NCI-H345 (cell line): ENCODE results near the gene STRADB.
"Not testable (repeated sequence)": the region's sequence is repeated elsewhere in the genome, so short reads cannot be mapped to it uniquely, and the experiment has no call there.

ENCODE experiments used
- DNase-seq: peaks from one replicate; lab custom pipeline; 2025; lab: John Stamatoyannopoulos, UW

The STRADB gene

GRCh38 chr2:201467666-201468065, 16.1 kb downstream of the STRADB start:
- no peak for DNase-seq

GRCh38 chr2:201470821-201471731, 19.5 kb downstream of the STRADB start:
- DNase-seq, result no peak

- DNase-seq, result no peak
Observed at GRCh38 chr2:201471732-201472393, 20.3 kb downstream of the STRADB start.

DNA sequence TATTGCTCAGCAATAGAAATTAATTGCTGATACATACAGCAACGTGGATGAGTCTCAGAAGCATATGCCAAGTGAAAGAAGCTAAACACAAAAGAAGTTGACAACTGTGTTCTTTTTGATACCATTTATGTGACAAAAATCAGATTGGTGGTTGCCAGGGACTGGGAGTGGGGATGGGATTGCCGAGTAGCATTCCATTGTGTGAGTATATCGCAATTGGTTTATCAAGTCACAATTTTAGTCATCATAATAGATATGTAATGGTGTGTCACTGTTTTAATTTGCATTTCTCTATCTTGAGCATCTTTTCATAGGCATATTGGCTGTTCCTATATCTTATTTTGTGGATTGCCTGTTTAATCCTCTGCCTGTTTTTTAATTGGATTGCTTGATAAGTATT, 20.9 kb downstream of the STRADB start:
- DNase-seq, result no peak

DNA sequence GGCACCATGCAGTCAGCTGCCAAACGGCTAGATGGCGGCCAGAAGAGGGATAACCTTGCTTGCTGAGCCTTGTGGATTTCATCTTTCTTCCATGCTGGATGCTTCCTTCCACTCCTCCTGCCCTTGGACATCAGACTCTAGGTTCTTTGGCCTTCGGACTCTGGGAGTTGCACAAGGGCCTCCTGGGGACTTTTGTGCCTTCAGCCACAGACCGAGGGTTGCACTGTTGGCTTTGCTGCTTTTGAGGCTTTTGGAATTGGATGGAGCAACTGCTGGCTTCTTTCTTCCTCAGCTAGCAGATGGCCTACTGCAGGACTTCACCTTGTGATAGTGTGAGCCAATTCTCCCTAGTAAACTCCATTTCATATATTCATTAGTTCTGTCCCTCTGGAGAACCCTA, 31.0 kb downstream of the STRADB start:
- no peak for DNase-seq

GRCh38 chr2:201483342-201483741, 31.8 kb downstream of the STRADB start:
- DNase-seq, result no peak

- not testable (repeated sequence) for DNase-seq
Observed at GRCh38 chr2:201483758-201484157, 32.2 kb downstream of the STRADB start.

GRCh38 chr2:201484805-201485204, 33.3 kb downstream of the STRADB start:
- no peak for DNase-seq

GRCh38 chr2:201490291-201490690, 38.8 kb downstream of the STRADB start:
- no peak for DNase-seq

DNA sequence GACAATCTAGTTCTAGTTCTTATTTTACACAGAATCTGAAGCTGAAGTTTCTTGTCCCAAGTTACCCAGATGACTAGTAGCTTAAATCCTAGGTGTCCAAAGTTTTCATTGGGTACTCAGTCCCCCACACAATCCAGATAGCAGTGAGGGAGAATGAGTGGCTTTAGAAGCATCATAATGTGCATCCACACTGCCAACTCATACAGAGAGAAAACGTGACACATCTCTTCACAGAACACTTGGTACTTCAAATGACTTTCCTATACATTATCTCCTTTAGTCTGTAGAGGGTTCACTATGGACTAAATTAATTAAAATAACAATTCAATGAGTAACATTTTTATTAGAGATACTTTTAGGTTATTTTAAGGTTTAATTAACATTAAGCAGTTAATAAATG, 45.2 kb downstream of the STRADB start:
- no peak for DNase-seq

- DNase-seq, result no peak
Observed at GRCh38 chr2:201500534-201500933, 49.0 kb downstream of the STRADB start.

- no peak for DNase-seq
Observed at GRCh38 chr2:201502713-201503112, 51.2 kb downstream of the STRADB start.

- no peak for DNase-seq
Observed at GRCh38 chr2:201507725-201508124, 56.2 kb downstream of the STRADB start.

DNA sequence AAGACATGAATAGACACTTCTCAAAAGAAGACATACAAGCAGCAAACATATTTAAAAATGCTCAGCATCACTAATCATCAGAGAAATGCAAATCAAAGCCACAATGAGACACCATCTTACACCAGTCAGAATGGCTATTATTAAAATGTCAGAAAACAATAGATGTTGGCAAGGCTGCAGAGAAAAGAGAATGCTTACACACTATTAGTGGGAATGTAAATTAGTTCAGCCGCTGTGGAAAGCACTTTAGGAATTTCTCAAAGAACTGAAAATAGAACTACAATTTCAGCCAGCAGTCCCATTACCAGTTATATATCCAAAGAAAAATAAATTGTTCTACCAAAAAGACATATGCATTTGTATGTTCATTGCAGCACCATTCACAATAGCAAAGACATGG, 61.7 kb downstream of the STRADB start:
- no peak for DNase-seq

GRCh38 chr2:201515573-201516246, 64.2 kb downstream of the STRADB start:
- no peak for DNase-seq

DNA sequence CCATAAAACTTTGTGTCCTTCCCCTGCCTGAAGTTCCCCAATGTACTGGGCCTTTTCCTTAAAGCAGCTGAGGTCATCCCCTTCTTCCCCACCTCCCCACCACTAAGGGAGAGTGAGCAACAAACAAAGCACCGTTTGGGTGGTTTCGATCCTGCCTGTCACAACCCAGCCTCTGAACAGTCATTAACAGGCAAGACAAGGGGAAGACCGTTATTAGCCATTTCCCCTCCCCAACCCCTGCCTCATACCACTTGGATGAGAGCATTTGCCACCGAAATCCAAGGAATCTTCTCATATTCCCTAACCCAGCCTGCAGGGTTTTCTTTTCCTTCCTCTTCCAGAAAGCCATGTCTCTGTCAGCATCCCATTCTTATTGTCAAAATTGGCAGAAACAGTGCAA, 65.6 kb downstream of the STRADB start:
- no peak for DNase-seq

DNA sequence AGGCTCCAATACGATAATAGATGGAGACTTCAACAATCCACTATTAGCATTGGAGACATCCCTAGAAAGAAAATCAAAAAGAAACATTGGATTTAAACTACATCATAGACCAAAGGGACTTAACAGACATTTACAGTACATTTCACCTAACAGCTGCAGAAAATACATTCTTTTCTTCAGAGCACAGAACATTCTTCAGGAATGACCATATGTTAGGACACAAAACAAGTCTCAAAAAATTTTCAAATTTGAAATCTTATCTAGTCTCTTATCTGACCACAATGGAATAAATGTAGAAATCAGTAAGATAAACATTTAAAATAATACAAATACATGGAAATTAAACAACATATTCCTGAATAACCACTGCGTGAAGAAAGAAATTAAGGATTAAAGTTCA, 68.7 kb downstream of the STRADB start:
- DNase-seq, result no peak

- no peak for DNase-seq
Observed at GRCh38 chr2:201522965-201523364, 71.4 kb downstream of the STRADB start.

DNA sequence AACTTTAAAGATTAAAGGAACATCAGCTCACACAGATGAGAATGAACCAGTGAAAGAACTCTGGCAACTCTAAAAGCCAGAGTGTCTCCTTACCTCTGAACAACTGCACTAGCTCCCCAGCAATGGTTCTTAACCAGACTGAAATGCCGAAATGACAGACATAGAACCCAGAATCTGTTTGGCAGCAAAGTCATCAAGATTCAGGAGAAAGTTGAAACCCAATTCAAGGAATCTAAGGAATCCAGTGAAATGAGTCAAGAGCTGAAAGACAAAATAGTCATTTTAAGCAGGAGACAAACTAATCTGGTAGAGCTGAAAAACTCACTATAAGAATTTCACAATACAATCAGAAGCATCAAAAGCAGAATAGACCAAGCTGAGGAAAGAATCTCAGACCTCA, 72.0 kb downstream of the STRADB start:
- DNase-seq, result no peak
